Vagina (tissue), 2 donors: ENCODE data around the gene KAZN. TPM values are rescaled to one million over a fixed set of nuclear protein-coding genes. Genes with fewer than 3 reads are reported as not detected.

ENCODE experiments used
- DNase-seq, 2 donors: peaks; one replicate each; pipeline ENCODE4 v3.0.0-alpha.2; 2017; ENCODE audit errors: extremely low spot score in 2 of 2
- H3K27ac ChIP-seq: fragments of 200-600 bp; sonication (generic); one replicate; pipeline ENCODE4 v1.5.1; 2019
- H3K27me3 ChIP-seq: fragments of 200-600 bp; sonication (generic); one replicate; pipeline ENCODE4 v1.5.1; 2019
- H3K36me3 ChIP-seq, 2 donors: fragments of 200-600 bp; sonication (generic); one replicate each; pipeline ENCODE4 v1.5.1; 2017 to 2019
- H3K4me1 ChIP-seq: fragments of 200-600 bp; sonication (generic); one replicate; pipeline ENCODE4 v1.5.1; 2019
- H3K4me3 ChIP-seq, 2 donors: fragments of 200-600 bp; sonication (generic); 1 replicate in 1 of 2; 2 replicates in 1 of 2; pipeline ENCODE4 v1.5.1; 2016 to 2019
- H3K9me3 ChIP-seq: fragments of 200-600 bp; sonication (generic); one replicate; pipeline ENCODE4 v1.5.1; 2019
- CTCF ChIP-seq, 3 experiments: fragments of 450-650 bp in 2 of 3; fragments of 200-600 bp in 1 of 3; sonication (generic) in 1 of 3; IDR thresholded peaks; one replicate each; pipeline ENCODE4 v1.5.1; 2017 to 2019; ENCODE audit warnings: antibody characterized with exemption in 3 of 3, mild to moderate bottlenecking in 2 of 3, moderate library complexity in 2 of 3
- POLR2A ChIP-seq, 2 donors: fragments of 450-650 bp; IDR thresholded peaks; one replicate each; pipeline ENCODE4 v1.6.1; 2017; ENCODE audit warnings: antibody characterized with exemption in 2 of 2, mild to moderate bottlenecking in 2 of 2, moderate library complexity in 2 of 2
- POLR2AphosphoS5 ChIP-seq, 2 donors: sonication (generic); formaldehyde crosslinking; IDR thresholded peaks; one replicate each; pipeline ENCODE4 v1.9.0; 2017; ENCODE audit warnings: antibody characterized with exemption in 2 of 2, mild to moderate bottlenecking in 2 of 2, low read depth in 1 of 2; ENCODE audit not compliant: insufficient read depth in 1 of 2
- intact Hi-C: fragments of 100-400 bp; cut with DNase I; formaldehyde crosslinking; loops from one replicate; pipeline ENCODE4 v1.15.1; 2023
- total RNA-seq: library from RNA; depleted of rRNA; stranded (reverse); fragments of >200 nt; gene quantifications from one replicate; pipeline ENCODE4 v1.2.3, GENCODE V29; 2016

The KAZN gene
- total RNA-seq, 1 donor from 2014 or later = 29.5 TPM

DNA sequence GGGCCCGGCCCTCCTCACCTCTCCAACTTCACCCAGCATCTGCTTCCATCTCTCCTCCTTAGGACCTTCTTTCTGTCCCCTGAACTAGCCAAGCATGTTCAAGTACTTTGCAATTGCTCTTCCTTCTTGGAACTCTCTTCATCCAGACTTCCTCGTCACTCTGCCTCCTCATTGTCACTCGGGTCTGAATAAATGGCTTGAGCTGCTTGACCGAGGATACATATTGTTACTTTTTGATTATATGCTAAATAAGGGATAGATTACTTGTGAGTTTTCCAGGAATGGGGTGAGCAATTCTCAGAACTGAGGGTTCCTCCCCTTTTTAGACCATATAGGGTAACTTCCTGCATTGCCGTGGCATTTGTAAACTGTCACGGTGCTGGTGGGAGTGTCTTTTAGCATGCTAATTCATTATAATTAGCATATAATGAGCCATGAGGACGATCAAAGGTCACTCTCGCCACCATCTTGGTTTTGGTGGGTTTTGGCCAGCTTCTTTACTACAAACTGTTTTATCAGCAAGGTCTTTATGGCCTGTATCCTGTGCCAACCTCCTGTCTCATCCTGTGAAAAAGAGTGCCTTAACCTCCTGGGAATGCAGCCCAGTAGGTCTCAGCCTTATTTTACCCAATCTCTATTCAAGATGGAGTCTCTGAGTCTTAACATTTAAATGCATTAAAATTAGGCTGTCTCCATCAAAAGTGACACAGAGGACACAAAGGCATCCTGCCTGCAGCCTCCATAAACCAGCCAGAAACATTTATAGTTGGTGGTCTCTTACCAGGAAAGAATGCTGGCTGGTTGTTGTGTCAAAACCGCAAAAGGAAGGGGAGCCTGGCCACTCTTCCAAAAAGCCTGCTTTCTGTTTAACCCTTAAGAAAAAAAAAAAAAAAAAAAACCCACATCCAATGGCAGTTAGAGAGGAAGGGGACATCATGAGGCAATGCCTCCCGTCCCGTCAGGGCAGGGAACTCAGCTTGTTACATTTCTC lies 179.3 kb downstream of the KAZN start:
- no peak overlapping the region for H3K27ac ChIP-seq
- H3K4me1 ChIP-seq = no peaks in the 10 kb centered on the region
- intact Hi-C loops = no loop called here
- H3K27me3 ChIP-seq = no peaks in the 10 kb centered on the region
- no peak for DNase-seq
- TF ChIP-seq CTCF (IDR thresholded peaks at IDR 0.05) (no peak), POLR2AphosphoS5 (IDR thresholded peaks at IDR 0.05; ENCODE audit: insufficient read depth in 1 of 2, low read depth in 1 of 2) (no peak)
- no peaks in the 10 kb centered on the region for H3K36me3 ChIP-seq
- no peaks in the 10 kb centered on the region for H3K9me3 ChIP-seq
- H3K4me3 ChIP-seq = no peak overlapping the region

DNA sequence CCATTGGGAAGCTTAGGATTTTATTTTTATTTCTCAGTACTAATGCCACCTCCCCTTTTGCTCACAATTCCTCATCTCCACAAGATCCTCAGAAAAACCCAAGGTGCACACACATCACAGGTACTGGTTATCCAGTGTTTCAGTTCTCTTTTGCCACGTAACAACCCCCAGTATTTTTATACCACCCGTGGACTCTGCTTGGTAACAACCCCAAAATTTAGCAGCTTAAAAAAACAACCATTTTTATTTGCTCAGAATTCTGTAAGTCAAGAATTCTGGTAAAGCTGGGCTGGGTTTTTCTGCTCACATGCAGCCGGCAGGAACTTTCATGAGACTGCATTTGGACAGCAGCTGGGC lies 180.0 kb downstream of the KAZN start:
- TF ChIP-seq CTCF (IDR thresholded peaks at IDR 0.05) = no peak
- TF ChIP-seq POLR2A (IDR thresholded peaks at IDR 0.05) = no peak
- no peak for TF ChIP-seq POLR2AphosphoS5 (IDR thresholded peaks at IDR 0.05; ENCODE audit: insufficient read depth in 1 of 2, low read depth in 1 of 2)
- no peak overlapping the region for H3K27ac ChIP-seq
- no peaks in the 10 kb centered on the region for H3K27me3 ChIP-seq
- H3K36me3 ChIP-seq = no peaks in the 10 kb centered on the region
- H3K9me3 ChIP-seq = no peaks in the 10 kb centered on the region
- H3K4me1 ChIP-seq = no peaks in the 10 kb centered on the region
- intact Hi-C loops = no loop called here
- no peak overlapping the region for H3K4me3 ChIP-seq
- no peak for DNase-seq

GRCh38 chr1:14778898-14779865 lies 180.7 kb downstream of the KAZN start:
- no peak overlapping the region for H3K4me3 ChIP-seq

GRCh38 chr1:14780271-14780670 lies 181.8 kb downstream of the KAZN start:
- DNase-seq = no peak
- no peaks in the 10 kb centered on the region for H3K27me3 ChIP-seq
- no peaks in the 10 kb centered on the region for H3K9me3 ChIP-seq
- no peak overlapping the region for H3K27ac ChIP-seq
- no peak overlapping the region for H3K4me3 ChIP-seq
- no peak for TF ChIP-seq CTCF (IDR thresholded peaks at IDR 0.05)
- TF ChIP-seq POLR2A (IDR thresholded peaks at IDR 0.05) = no peak
- no peak for TF ChIP-seq POLR2AphosphoS5 (IDR thresholded peaks at IDR 0.05; ENCODE audit: insufficient read depth in 1 of 2, low read depth in 1 of 2)
- H3K36me3 ChIP-seq = no peaks in the 10 kb centered on the region
- intact Hi-C loops = no loop called here
- H3K4me1 ChIP-seq = no peaks in the 10 kb centered on the region

More at GRCh38 chr1:14778898-14779865, 180.7 kb downstream of the KAZN start:
- no peaks in the 10 kb centered on the region for H3K27me3 ChIP-seq
- no peaks in the 10 kb centered on the region for H3K36me3 ChIP-seq
- DNase-seq = no peak
- intact Hi-C loops = no loop called here
- H3K9me3 ChIP-seq = no peaks in the 10 kb centered on the region
- TF ChIP-seq POLR2AphosphoS5 (IDR thresholded peaks at IDR 0.05; ENCODE audit: insufficient read depth in 1 of 2, low read depth in 1 of 2) = no peak
- peak in 2 of 3 experiments; percentile 31 to 50 for TF ChIP-seq CTCF (IDR thresholded peaks at IDR 0.05)
- H3K27ac ChIP-seq = no peak overlapping the region
- no peaks in the 10 kb centered on the region for H3K4me1 ChIP-seq
